ENCODE results near the gene CD99L2. TPM values are rescaled to one million over a fixed set of nuclear protein-coding genes. Genes with fewer than 3 reads are reported as not detected.

Gene CD99L2, protein sequence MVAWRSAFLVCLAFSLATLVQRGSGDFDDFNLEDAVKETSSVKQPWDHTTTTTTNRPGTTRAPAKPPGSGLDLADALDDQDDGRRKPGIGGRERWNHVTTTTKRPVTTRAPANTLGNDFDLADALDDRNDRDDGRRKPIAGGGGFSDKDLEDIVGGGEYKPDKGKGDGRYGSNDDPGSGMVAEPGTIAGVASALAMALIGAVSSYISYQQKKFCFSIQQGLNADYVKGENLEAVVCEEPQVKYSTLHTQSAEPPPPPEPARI
- total RNA-seq (10 to 100 TPM; 15.5 to 17.3 TPM), polyA plus RNA-seq (10 to 100 TPM in 1 of 2 donors, 1 to 10 TPM in 1; 10.0 to 13.5 TPM)

GRCh38 chrX:150898343-150899190 is at the start of gene CD99L2:
CD99L2 (minus strand) TSS chrX:150898668; CDS start chrX:150898588, 80 bp downstream.
- peaks cover 0 to 2% (median 0%) of the 10 kb centered on the region in 8 donors for H3K9me3 Mint-ChIP-seq
- peak within 1 kb of the TSS; percentile 47 to 56 for H3K4me3 ChIP-seq (ENCODE audit: low read length in 2 of 2)
- POLR2A ChIA-PET (ENCODE audit: partially characterized antibody): interaction anchor here (2.3 kb wide), 1 partner anchor 498 kb away, joined by 6 read pairs; the partner anchor contains the start of gene VMA21
- H3K4me1 Mint-ChIP-seq: peaks cover 3 to 16% (median 5%) of the 10 kb centered on the region in 4 donors
- H3K4me1 ChIP-seq (ENCODE audit: insufficient read depth, low read length): peaks cover 9% of the 10 kb centered on the region
- H3K27me3 Mint-ChIP-seq: no peaks in the 10 kb centered on the region
- no peaks in the 10 kb centered on the region for H3K27me3 ChIP-seq (ENCODE audit: insufficient read depth, low read length)
- peak within 1 kb of the TSS; percentile 87 to 95 (median 91) for H3K4me3 Mint-ChIP-seq
- H3K9me3 ChIP-seq (ENCODE audit: control insufficient read depth in 1 of 2, low read length in 2 of 2): no peaks in the 10 kb centered on the region
- H3K36me3 ChIP-seq (ENCODE audit: insufficient read depth, low read length): no peaks in the 10 kb centered on the region
- H3K27ac ChIP-seq (ENCODE audit: low read depth, low read length): peak within 1 kb of the TSS; percentile 66
- intact Hi-C loops (cut with micrococcal nuclease): loop anchor here (1.0 to 5.0 kb wide), 4 partner anchors 85 to 534 kb away; partner anchors contain the start of genes HMGB3, MTM1 and VMA21
- H3K27ac Mint-ChIP-seq: peak within 1 kb of the TSS; percentile 53 to 94 (median 84)
- H3K36me3 Mint-ChIP-seq: no peaks in the 10 kb centered on the region
- DNase-seq: peak; percentile 85 to 86 (median 86)
- CTCF ChIA-PET (ENCODE audit: partially characterized antibody): no interaction called here

DNA sequence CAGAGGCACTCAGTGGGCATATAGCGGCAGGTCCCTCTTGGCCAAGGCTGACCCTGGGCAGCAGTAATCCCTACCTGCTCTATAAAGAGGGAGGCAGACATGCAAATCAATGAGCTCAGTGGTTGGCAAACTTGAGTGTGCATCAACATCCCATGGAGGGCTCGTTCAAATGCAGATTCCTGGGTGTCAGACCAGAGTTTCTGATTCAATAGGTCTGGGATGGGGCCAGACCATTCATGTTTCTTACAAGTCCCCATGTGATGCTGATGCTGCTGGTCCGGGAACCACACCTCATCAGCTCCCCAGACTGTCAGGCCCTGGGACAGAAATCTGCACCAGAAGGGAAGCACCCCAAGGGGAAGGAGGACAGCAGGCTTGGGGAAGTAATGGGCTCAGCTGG is 45.8 kb upstream of the CD99L2 start:
- Mint-ChIP-seq H3K4me1 (no peaks in the 10 kb centered on the region), H3K9me3 (peaks cover 0 to 2% (median 0%) of the 10 kb centered on the region in 8 donors), H3K27ac (no peak overlapping the region), H3K27me3 (peaks cover 0 to 3% of the 10 kb centered on the region in 2 donors), H3K36me3 (no peaks in the 10 kb centered on the region), H3K4me3 (no peak overlapping the region)
- Histone ChIP-seq H3K4me3 (ENCODE audit: low read length in 2 of 2) (no peak overlapping the region), H3K27ac (ENCODE audit: low read depth, low read length) (no peak overlapping the region), H3K9me3 (ENCODE audit: control insufficient read depth in 1 of 2, low read length in 2 of 2) (no peaks in the 10 kb centered on the region), H3K27me3 (ENCODE audit: insufficient read depth, low read length) (no peaks in the 10 kb centered on the region), H3K36me3 (ENCODE audit: insufficient read depth, low read length) (no peaks in the 10 kb centered on the region), H3K4me1 (ENCODE audit: insufficient read depth, low read length) (no peaks in the 10 kb centered on the region)
- DNase-seq: no peak
- intact Hi-C loops (cut with micrococcal nuclease): no loop called here
- ChIA-PET POLR2A (ENCODE audit: partially characterized antibody) (no interaction called here), CTCF (ENCODE audit: partially characterized antibody) (no interaction called here)

- POLR2A ChIA-PET (ENCODE audit: partially characterized antibody): no interaction called here
- intact Hi-C loops (cut with micrococcal nuclease): no loop called here
- H3K36me3 Mint-ChIP-seq: no peaks in the 10 kb centered on the region
These were observed 44.6 kb upstream of the CD99L2 start for GRCh38 chrX:150942942-150943594.

DNA sequence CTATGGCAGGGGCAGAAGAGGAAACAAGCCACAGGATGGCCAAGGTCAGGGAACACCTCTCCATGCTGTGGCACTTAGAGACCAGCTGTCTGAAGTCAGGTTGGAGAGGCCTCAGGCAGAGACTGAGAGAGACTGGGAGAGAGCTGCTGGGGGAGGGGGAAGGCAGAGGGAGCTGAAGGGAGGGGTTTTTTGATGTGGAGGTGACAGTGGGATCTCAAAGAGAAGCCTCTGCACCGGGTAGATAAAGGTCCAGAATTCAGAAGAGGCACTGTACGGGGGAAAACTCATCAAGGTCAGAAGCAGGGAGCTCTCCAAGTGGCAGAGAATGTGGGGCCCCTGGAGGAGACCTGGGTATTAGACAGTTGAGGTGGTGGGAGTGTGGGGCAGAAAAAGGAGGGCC is 43.1 kb upstream of the CD99L2 start:
- intact Hi-C loops (cut with micrococcal nuclease): no loop called here
- H3K36me3 ChIP-seq (ENCODE audit: insufficient read depth, low read length): no peaks in the 10 kb centered on the region
- Mint-ChIP-seq H3K36me3 (no peaks in the 10 kb centered on the region), H3K4me3 (no peak overlapping the region), H3K4me1 (no peaks in the 10 kb centered on the region), H3K27me3 (peaks cover 0 to 1% of the 10 kb centered on the region in 2 donors), H3K9me3 (peaks cover 0 to 6% (median 0%) of the 10 kb centered on the region in 8 donors), H3K27ac (no peak overlapping the region)
- POLR2A ChIA-PET (ENCODE audit: partially characterized antibody): no interaction called here
- CTCF ChIA-PET (ENCODE audit: partially characterized antibody): no interaction called here
- DNase-seq: no peak
- no peaks in the 10 kb centered on the region for H3K27me3 ChIP-seq (ENCODE audit: insufficient read depth, low read length)
- H3K9me3 ChIP-seq (ENCODE audit: control insufficient read depth in 1 of 2, low read length in 2 of 2): no peaks in the 10 kb centered on the region
- H3K4me1 ChIP-seq (ENCODE audit: insufficient read depth, low read length): no peaks in the 10 kb centered on the region
- H3K27ac ChIP-seq (ENCODE audit: low read depth, low read length): no peak overlapping the region
- no peak overlapping the region for H3K4me3 ChIP-seq (ENCODE audit: low read length in 2 of 2)

More at GRCh38 chrX:150942942-150943594, 44.6 kb upstream of the CD99L2 start:
- H3K27ac Mint-ChIP-seq: no peak overlapping the region
- no peak for DNase-seq
- CTCF ChIA-PET (ENCODE audit: partially characterized antibody): no interaction called here
- peaks cover 0 to 1% of the 10 kb centered on the region in 2 donors for H3K27me3 Mint-ChIP-seq
- no peak overlapping the region for H3K4me3 Mint-ChIP-seq
- no peak overlapping the region for H3K4me3 ChIP-seq (ENCODE audit: low read length in 2 of 2)
- no peak overlapping the region for H3K27ac ChIP-seq (ENCODE audit: low read depth, low read length)
- no peaks in the 10 kb centered on the region for H3K9me3 ChIP-seq (ENCODE audit: control insufficient read depth in 1 of 2, low read length in 2 of 2)
- H3K36me3 ChIP-seq (ENCODE audit: insufficient read depth, low read length): no peaks in the 10 kb centered on the region
- H3K9me3 Mint-ChIP-seq: peaks cover 0 to 2% (median 0%) of the 10 kb centered on the region in 8 donors
- no peaks in the 10 kb centered on the region for H3K4me1 ChIP-seq (ENCODE audit: insufficient read depth, low read length)
- no peaks in the 10 kb centered on the region for H3K27me3 ChIP-seq (ENCODE audit: insufficient read depth, low read length)
- H3K4me1 Mint-ChIP-seq: no peaks in the 10 kb centered on the region

DNA sequence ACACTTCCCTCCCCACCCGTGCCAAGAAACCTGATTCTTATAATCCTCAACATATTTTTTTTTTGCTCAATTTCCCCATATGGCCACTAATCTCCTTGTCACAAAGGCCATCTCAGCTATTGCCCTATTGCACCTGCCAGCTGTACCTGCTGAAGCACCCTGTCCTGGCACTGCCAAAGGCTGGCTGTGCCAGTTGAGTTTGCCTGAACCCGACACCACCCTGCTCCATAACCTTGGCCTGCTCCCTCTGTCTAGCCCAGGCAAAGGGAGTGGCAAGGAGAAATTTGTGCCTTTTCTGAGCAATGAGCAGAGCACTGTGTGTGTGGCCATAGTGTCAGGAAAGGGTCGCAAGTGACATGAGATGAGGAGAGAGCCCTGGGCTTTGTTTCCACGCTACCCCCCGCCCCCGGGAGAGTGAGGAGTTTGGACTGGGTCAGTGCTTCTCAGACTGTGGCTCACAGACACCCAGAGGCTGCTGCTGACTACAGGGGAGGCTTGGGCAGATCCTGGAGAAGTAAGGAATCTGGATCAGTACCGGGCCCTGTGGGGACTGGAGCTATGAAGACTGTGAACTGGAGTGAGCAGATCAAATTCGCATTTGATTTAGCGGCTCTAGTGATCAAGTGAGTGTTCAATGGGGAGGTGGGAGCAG is 42.5 kb upstream of the CD99L2 start:
- no peaks in the 10 kb centered on the region for H3K36me3 ChIP-seq (ENCODE audit: insufficient read depth, low read length)
- Mint-ChIP-seq H3K9me3 (peaks cover 0 to 6% (median 0%) of the 10 kb centered on the region in 8 donors), H3K36me3 (no peaks in the 10 kb centered on the region), H3K4me3 (no peak overlapping the region), H3K27ac (peak overlapping the region in 1 of 7 donors; percentile 78), H3K27me3 (peaks cover 0 to 1% of the 10 kb centered on the region in 2 donors), H3K4me1 (no peaks in the 10 kb centered on the region)
- intact Hi-C loops (cut with micrococcal nuclease): no loop called here
- ChIA-PET CTCF (ENCODE audit: partially characterized antibody) (no interaction called here), POLR2A (ENCODE audit: partially characterized antibody) (no interaction called here)
- no peaks in the 10 kb centered on the region for H3K4me1 ChIP-seq (ENCODE audit: insufficient read depth, low read length)
- no peak overlapping the region for H3K27ac ChIP-seq (ENCODE audit: low read depth, low read length)
- no peaks in the 10 kb centered on the region for H3K27me3 ChIP-seq (ENCODE audit: insufficient read depth, low read length)
- no peak for DNase-seq
- H3K9me3 ChIP-seq (ENCODE audit: control insufficient read depth in 1 of 2, low read length in 2 of 2): no peaks in the 10 kb centered on the region
- H3K4me3 ChIP-seq (ENCODE audit: low read length in 2 of 2): no peak overlapping the region

GRCh38 chrX:150936556-150936955 is 38.1 kb upstream of the CD99L2 start:
- no peak overlapping the region for H3K27ac ChIP-seq (ENCODE audit: low read depth, low read length)
- Mint-ChIP-seq H3K27me3 (peaks cover 0 to 5% of the 10 kb centered on the region in 2 donors), H3K9me3 (peaks cover 0 to 6% (median 0%) of the 10 kb centered on the region in 8 donors), H3K27ac (no peak overlapping the region), H3K36me3 (no peaks in the 10 kb centered on the region), H3K4me1 (no peaks in the 10 kb centered on the region), H3K4me3 (no peak overlapping the region)
- no peaks in the 10 kb centered on the region for H3K27me3 ChIP-seq (ENCODE audit: insufficient read depth, low read length)
- no peak overlapping the region for H3K4me3 ChIP-seq (ENCODE audit: low read length in 2 of 2)
- ChIA-PET CTCF (ENCODE audit: partially characterized antibody) (no interaction called here), POLR2A (ENCODE audit: partially characterized antibody) (no interaction called here)
- H3K36me3 ChIP-seq (ENCODE audit: insufficient read depth, low read length): no peaks in the 10 kb centered on the region
- DNase-seq: no peak
- intact Hi-C loops (cut with micrococcal nuclease): no loop called here
- H3K9me3 ChIP-seq (ENCODE audit: control insufficient read depth in 1 of 2, low read length in 2 of 2): no peaks in the 10 kb centered on the region
- H3K4me1 ChIP-seq (ENCODE audit: insufficient read depth, low read length): no peaks in the 10 kb centered on the region

Data from CD4-positive, alpha-beta memory T cell (primary cell).